Measurements from ENCODE around the gene RSPRY1. TPM values are rescaled to one million over a fixed set of nuclear protein-coding genes. Genes with fewer than 3 reads are reported as not detected.
A peak's percentile ranks its signal among the peaks of the same experiment; 100 is the strongest.

The RSPRY1 gene
- total and polyA plus RNA-seq, 9 donors = 15.9 to 42.1 (median 28.3) TPM

DNA sequence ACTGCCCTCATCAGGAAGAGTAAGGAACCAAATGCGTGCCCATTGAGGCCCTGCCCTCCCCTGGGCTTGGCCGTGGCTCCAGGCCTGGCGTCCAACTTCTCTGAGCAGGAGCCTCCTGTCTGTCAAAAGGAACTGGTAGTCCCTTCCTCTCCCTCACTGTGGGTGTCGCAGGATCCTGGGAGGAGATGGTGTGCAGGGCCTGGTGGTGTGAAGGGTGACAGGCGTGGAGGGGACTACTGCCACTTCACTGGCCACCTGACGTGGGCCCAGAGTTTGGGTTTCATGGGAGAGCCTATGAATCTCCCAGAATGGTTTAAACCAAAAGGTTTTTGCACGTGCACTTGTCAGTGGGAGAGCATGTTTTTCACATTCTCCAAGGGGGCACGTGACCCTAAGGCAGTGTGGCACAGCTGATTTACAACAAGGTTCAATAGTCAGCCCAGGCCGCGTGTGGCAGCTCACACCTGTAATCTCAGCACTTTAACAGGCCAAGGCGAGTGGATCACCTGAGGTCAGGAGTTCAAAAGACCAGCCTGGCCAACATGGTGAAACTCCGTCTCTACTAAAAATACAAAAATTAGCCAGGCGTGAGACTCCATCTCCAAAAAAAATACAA, 71.4 kb downstream of the RSPRY1 start:
- no peak for TF ChIP-seq EP300 (IDR thresholded peaks at IDR 0.05)
- TF ChIP-seq, protein P1, sequence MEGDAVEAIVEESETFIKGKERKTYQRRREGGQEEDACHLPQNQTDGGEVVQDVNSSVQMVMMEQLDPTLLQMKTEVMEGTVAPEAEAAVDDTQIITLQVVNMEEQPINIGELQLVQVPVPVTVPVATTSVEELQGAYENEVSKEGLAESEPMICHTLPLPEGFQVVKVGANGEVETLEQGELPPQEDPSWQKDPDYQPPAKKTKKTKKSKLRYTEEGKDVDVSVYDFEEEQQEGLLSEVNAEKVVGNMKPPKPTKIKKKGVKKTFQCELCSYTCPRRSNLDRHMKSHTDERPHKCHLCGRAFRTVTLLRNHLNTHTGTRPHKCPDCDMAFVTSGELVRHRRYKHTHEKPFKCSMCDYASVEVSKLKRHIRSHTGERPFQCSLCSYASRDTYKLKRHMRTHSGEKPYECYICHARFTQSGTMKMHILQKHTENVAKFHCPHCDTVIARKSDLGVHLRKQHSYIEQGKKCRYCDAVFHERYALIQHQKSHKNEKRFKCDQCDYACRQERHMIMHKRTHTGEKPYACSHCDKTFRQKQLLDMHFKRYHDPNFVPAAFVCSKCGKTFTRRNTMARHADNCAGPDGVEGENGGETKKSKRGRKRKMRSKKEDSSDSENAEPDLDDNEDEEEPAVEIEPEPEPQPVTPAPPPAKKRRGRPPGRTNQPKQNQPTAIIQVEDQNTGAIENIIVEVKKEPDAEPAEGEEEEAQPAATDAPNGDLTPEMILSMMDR (IDR thresholded peaks at IDR 0.05) = no peak
- no peak for TF ChIP-seq POLR2A (IDR thresholded peaks at IDR 0.05)
- no peak overlapping the region for H3K4me3 ChIP-seq
- H3K9me3 ChIP-seq = no peaks in the 10 kb centered on the region
- no peaks in the 10 kb centered on the region for H3K27me3 ChIP-seq
- H3K27ac ChIP-seq = no peak overlapping the region
- H3K36me3 ChIP-seq = no peaks in the 10 kb centered on the region
- H3K4me1 ChIP-seq (ENCODE audit: insufficient read depth) = peaks cover 2% of the 10 kb centered on the region
- no peak for DNase-seq
- 79 to 82% (median 80%) methylated on average over 13 of the region's 13 CpGs for WGBS, 3 donors
- intact Hi-C loops (cut with DNase I) = no loop called here

DNA sequence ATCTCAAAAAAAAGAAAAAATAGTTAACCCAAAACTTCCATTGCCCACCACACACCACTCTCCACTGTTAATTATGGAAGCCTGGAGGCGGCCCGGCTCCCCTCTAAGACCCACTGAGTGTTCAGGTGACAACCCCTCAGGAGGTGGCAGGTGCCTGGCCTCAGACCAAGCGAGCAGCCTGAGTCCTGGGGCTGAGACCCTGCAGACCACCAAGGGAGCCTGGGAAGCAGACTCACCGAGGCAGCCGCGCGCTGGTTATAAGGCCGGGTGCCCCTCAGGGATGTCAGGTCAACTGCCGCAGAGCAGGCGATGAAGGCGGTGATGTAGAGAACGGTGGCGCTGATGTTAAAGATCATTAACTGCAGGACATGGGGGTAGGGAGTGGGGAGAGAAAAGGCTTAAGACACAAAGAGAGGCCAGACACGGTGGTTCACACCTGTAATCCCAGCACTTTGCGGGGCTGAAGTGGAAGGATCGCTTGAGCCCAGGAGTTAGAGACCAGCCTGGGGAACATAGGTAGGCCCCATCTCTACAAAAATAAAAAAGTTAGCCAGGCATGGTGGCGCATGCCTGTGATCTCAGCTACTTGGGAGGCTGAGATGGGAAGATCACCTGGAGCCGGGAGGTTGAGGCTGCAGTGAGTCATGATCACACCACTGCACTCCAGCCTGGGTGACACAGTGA, 72.2 kb downstream of the RSPRY1 start:
- TF ChIP-seq EP300 (IDR thresholded peaks at IDR 0.05) (no peak), POLR2A (IDR thresholded peaks at IDR 0.05) (no peak)
- TF ChIP-seq, protein P1 (IDR thresholded peaks at IDR 0.05) = no peak
- H3K27me3 ChIP-seq = no peaks in the 10 kb centered on the region
- intact Hi-C loops (cut with DNase I) = no loop called here
- no peak overlapping the region for H3K27ac ChIP-seq
- DNase-seq = peak in 1 of 5 donors; percentile 12
- H3K9me3 ChIP-seq = no peaks in the 10 kb centered on the region
- no peaks in the 10 kb centered on the region for H3K36me3 ChIP-seq
- 90 to 94% (median 93%) methylated on average over 18 of the region's 18 CpGs for whole genome bisulfite sequencing, 3 donors
- H3K4me3 ChIP-seq = no peak overlapping the region
- H3K4me1 ChIP-seq (ENCODE audit: insufficient read depth) = peaks cover 2% of the 10 kb centered on the region

GRCh38 chr16:57258910-57259475, 72.9 kb downstream of the RSPRY1 start:
- 64 to 71% (median 70%) methylated on average over 1 of the region's 1 CpG for WGBS, 3 donors
- H3K36me3 ChIP-seq = no peaks in the 10 kb centered on the region
- H3K27ac ChIP-seq = no peak overlapping the region
- no peaks in the 10 kb centered on the region for H3K9me3 ChIP-seq
- no peaks in the 10 kb centered on the region for H3K27me3 ChIP-seq
- intact Hi-C loops (cut with DNase I) = no loop called here
- H3K4me3 ChIP-seq = no peak overlapping the region
- H3K4me1 ChIP-seq (ENCODE audit: insufficient read depth) = peaks cover 2% of the 10 kb centered on the region
- peak in 1 of 5 donors; percentile 8 for DNase-seq
- TF ChIP-seq, protein P1 (IDR thresholded peaks at IDR 0.05) = no peak
- TF ChIP-seq EP300 (IDR thresholded peaks at IDR 0.05) = no peak
- TF ChIP-seq POLR2A (IDR thresholded peaks at IDR 0.05) = no peak

DNA sequence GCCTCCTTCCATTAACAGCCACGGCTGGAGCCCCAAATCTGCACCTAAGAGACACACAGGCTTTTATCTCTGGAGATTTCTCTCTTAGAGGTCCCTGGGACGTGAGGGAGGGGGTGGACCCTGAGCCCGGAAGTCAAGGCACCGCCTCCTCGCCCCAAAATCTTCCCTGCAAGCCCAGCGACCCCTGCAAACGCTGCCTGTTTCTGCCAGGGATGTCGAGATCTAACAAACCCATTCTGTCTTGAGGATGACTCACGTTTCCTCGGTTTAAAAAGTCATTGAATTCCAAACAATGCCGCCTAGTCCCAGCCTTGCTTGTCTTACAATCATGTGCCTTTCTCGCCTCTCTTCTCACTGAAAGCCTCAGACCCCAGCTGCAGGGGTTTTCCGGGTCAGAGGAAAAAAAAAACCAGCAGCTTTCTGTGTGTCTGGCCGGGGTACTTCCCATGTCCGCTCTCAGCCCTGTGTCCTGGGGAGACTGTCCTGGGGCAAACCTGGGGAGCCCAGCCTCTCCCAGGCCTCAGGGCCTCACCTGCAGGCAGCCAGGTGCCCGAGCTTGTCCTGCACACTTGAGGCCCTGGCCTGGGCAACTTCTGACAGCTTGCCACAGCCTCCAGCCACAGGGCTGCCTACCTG, 74.3 kb downstream of the RSPRY1 start:
- Histone ChIP-seq H3K9me3 (no peaks in the 10 kb centered on the region), H3K4me3 (no peak overlapping the region), H3K36me3 (no peaks in the 10 kb centered on the region), H3K27ac (no peak overlapping the region), H3K4me1 (ENCODE audit: insufficient read depth) (peaks cover 2% of the 10 kb centered on the region), H3K27me3 (no peaks in the 10 kb centered on the region)
- 12 to 16% (median 14%) methylated on average over 16 of the region's 16 CpGs for WGBS, 3 donors
- TF ChIP-seq POLR2A (IDR thresholded peaks at IDR 0.05) (no peak), EP300 (IDR thresholded peaks at IDR 0.05) (no peak)
- TF ChIP-seq, protein P1 (IDR thresholded peaks at IDR 0.05) = no peak
- intact Hi-C loops (cut with DNase I) = no loop called here
- DNase-seq = peak in 1 of 5 donors; percentile 40

All from ovary (tissue), 9 donors.